OCI-M2 (cell line): ENCODE measurements around the gene ARL8B.

Experiments used
- DNase-seq: peaks from one replicate; lab custom pipeline; 2025; ENCODE audit not compliant: unreplicated experiment; lab: John Stamatoyannopoulos, UW

The ARL8B gene

GRCh38 chr3:5186089-5186857 lies 64.2 kb downstream of the ARL8B start:
- no peak for DNase-seq

- DNase-seq: no peak
These were observed 64.7 kb downstream of the ARL8B start for GRCh38 chr3:5186858-5187155.

- DNase-seq: peak; percentile 44
These were observed 65.2 kb downstream of the ARL8B start, which contains the start of gene EDEM1 for GRCh38 chr3:5187156-5187919. TSS of gene EDEM1 (plus strand) at chr3:5187707. CDS start at chr3:5187806, 99 bp downstream.

- DNase-seq: no peak
These were observed 65.9 kb downstream of the ARL8B start for GRCh38 chr3:5187920-5188418.

- DNase-seq: no peak
These were observed 66.5 kb downstream of the ARL8B start for GRCh38 chr3:5188419-5189221.

- no peak for DNase-seq
These were observed 68.2 kb downstream of the ARL8B start for GRCh38 chr3:5190147-5190791.

GRCh38 chr3:5191555-5192304 lies 69.6 kb downstream of the ARL8B start:
- no peak for DNase-seq

- DNase-seq: no peak
These were observed 70.7 kb downstream of the ARL8B start for GRCh38 chr3:5192571-5193365.

- DNase-seq: no peak
These were observed 72.2 kb downstream of the ARL8B start for GRCh38 chr3:5194341-5194740.

GRCh38 chr3:5194801-5195509 lies 72.9 kb downstream of the ARL8B start:
- no peak for DNase-seq

GRCh38 chr3:5195605-5196004 lies 73.5 kb downstream of the ARL8B start:
- DNase-seq: no peak

- DNase-seq: no peak
These were observed 74.9 kb downstream of the ARL8B start for GRCh38 chr3:5197022-5197421.

- no peak for DNase-seq
These were observed 75.6 kb downstream of the ARL8B start for GRCh38 chr3:5197470-5198312.

GRCh38 chr3:5198313-5198677 lies 76.2 kb downstream of the ARL8B start:
- no peak for DNase-seq

- DNase-seq: no peak
These were observed 77.1 kb downstream of the ARL8B start for GRCh38 chr3:5198986-5199731.

- DNase-seq: no peak
These were observed 79.4 kb downstream of the ARL8B start for GRCh38 chr3:5201536-5201935.

- DNase-seq: no peak
These were observed 80.1 kb downstream of the ARL8B start for GRCh38 chr3:5202222-5202621.
